ENCODE measurements around the gene ERFE. TPM values are rescaled to one million over a fixed set of nuclear protein-coding genes. Genes with fewer than 3 reads are reported as not detected.
"Not testable (repeated sequence)": the region's sequence is repeated elsewhere in the genome, so short reads cannot be mapped to it uniquely, and the experiment has no call there.

The ERFE gene
- total RNA-seq, 4 donors from 2014 or later = 0.46 to 3.3 (median 1.3) TPM

GRCh38 chr2:238168196-238169047 lies 9.7 kb downstream of the ERFE start:
- DNase-seq (no peak), ATAC-seq (no peak)
- Histone ChIP-seq H3K4me3 (no peak overlapping the region), H3K27me3 (no peaks in the 10 kb centered on the region), H3K9me3 (no peaks in the 10 kb centered on the region), H3K36me3 (peaks cover 0 to 44% of the 10 kb centered on the region in 2 donors), H3K4me1 (peaks cover 15 to 16% of the 10 kb centered on the region in 2 donors), H3K27ac (peak overlapping the region in 3 of 4 donors; percentile 27 to 49 (median 28))
- intact Hi-C loops (cut with DNase I; ENCODE audit: low total_unique reads) (no loop called here), in situ Hi-C loops (cut with MboI; ENCODE audit: low sequenced_read_pairs in 4 of 4) (no loop called here)
- no peak for TF ChIP-seq CTCF (IDR thresholded peaks at IDR 0.05 in 4 of 5, conservative IDR thresholded peaks at IDR 0.05 in 1 of 5)
- no peak for TF ChIP-seq POLR2A (IDR thresholded peaks at IDR 0.05)

- Histone ChIP-seq H3K9me3 (no peaks in the 10 kb centered on the region), H3K27me3 (no peaks in the 10 kb centered on the region), H3K36me3 (peaks cover 0 to 52% of the 10 kb centered on the region in 2 donors), H3K4me3 (no peak overlapping the region), H3K27ac (peak overlapping the region; percentile 7 to 49 (median 28)), H3K4me1 (peaks cover 15 to 16% of the 10 kb centered on the region in 2 donors)
- ATAC-seq = peak in 1 of 2 donors; percentile 37
- intact Hi-C loops (cut with DNase I; ENCODE audit: low total_unique reads) (no loop called here), in situ Hi-C loops (cut with MboI; ENCODE audit: low sequenced_read_pairs in 4 of 4) (no loop called here)
- TF ChIP-seq CTCF (IDR thresholded peaks at IDR 0.05 in 4 of 5, conservative IDR thresholded peaks at IDR 0.05 in 1 of 5) (no peak), POLR2A (IDR thresholded peaks at IDR 0.05) (no peak)
- DNase-seq = peak in 1 of 2 donors; percentile 31
Observed at GRCh38 chr2:238169048-238169707, 10.4 kb downstream of the ERFE start.

- Histone ChIP-seq H3K27me3 (no peaks in the 10 kb centered on the region), H3K4me3 (no peak overlapping the region), H3K36me3 (peaks cover 0 to 58% of the 10 kb centered on the region in 2 donors), H3K4me1 (peaks cover 15 to 16% of the 10 kb centered on the region in 2 donors), H3K9me3 (no peaks in the 10 kb centered on the region), H3K27ac (peak overlapping the region in 3 of 4 donors; percentile 7 to 27 (median 25))
- TF ChIP-seq CTCF (IDR thresholded peaks at IDR 0.05 in 4 of 5, conservative IDR thresholded peaks at IDR 0.05 in 1 of 5) (no peak), POLR2A (IDR thresholded peaks at IDR 0.05) (no peak)
- intact Hi-C loops (cut with DNase I; ENCODE audit: low total_unique reads) = no loop called here
- DNase-seq (peak in 1 of 2 donors; percentile 34), ATAC-seq (peak in 1 of 2 donors; percentile 42)
- in situ Hi-C loops (cut with MboI; ENCODE audit: low sequenced_read_pairs in 4 of 4) = no loop called here
Observed at GRCh38 chr2:238169708-238170251, 11.0 kb downstream of the ERFE start.

- H3K36me3 ChIP-seq = peaks cover 0 to 62% of the 10 kb centered on the region in 2 donors
- DNase-seq (no peak), ATAC-seq (no peak)
- TF ChIP-seq POLR2A (IDR thresholded peaks at IDR 0.05) = no peak
- no peak for TF ChIP-seq CTCF (IDR thresholded peaks at IDR 0.05 in 4 of 5, conservative IDR thresholded peaks at IDR 0.05 in 1 of 5)
- peak overlapping the region in 2 of 4 donors; percentile 25 for H3K27ac ChIP-seq
- no peaks in the 10 kb centered on the region for H3K9me3 ChIP-seq
- H3K4me1 ChIP-seq = peaks cover 15 to 16% of the 10 kb centered on the region in 2 donors
- in situ Hi-C loops (cut with MboI; ENCODE audit: low sequenced_read_pairs in 4 of 4) (no loop called here), intact Hi-C loops (cut with DNase I; ENCODE audit: low total_unique reads) (no loop called here)
- no peaks in the 10 kb centered on the region for H3K27me3 ChIP-seq
- H3K4me3 ChIP-seq = no peak overlapping the region
Observed at GRCh38 chr2:238170386-238171071, 11.8 kb downstream of the ERFE start.

- Histone ChIP-seq H3K27ac (peak overlapping the region in 1 of 4 donors; percentile 25), H3K4me1 (peaks cover 10 to 13% of the 10 kb centered on the region in 2 donors), H3K36me3 (peaks cover 0 to 62% of the 10 kb centered on the region in 2 donors)
- ATAC-seq; intact Hi-C loops (cut with DNase I; ENCODE audit: low total_unique reads); in situ Hi-C loops (cut with MboI; ENCODE audit: low sequenced_read_pairs in 4 of 4); H3K4me3 ChIP-seq; H3K9me3 ChIP-seq; H3K27me3 ChIP-seq; DNase-seq: not testable (repeated sequence)
Observed at GRCh38 chr2:238171072-238171431, 12.3 kb downstream of the ERFE start.

Data from gastrocnemius medialis (tissue), 4 donors.